Measurements from ENCODE around the gene SPAG6.

Gene SPAG6

DNA sequence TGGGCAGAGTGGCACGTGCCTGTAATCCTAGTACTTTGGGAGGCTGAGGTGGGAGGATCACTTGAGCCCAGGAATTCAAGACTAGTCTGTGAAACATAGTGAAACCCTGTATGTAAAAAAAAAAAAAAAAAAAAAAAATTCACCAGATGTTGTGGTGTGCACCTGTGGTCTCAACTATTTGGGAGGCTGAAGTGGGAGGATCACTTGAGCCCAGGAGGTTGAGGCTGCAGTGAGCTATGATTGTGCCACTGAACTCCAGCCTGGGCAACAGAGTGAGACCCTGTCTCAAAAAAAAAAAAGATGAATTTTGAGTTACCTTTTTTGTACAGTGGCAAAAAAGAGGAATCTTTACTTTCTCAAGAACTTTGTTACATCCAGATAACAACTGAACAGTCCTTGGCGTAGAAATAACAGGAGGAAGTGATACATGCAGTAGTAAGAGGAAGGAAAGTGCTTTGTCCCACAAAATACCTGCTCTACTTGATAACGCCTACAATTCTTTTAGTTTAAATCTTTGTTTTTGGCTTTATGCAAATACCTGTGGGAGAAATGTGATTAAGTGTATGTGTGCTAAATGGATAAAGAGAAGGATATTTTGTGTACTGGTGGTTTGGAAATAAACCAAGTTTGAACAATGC, 29.3 kb downstream of the SPAG6 start:
- Histone ChIP-seq H3K4me3 (ENCODE audit: low read depth, low read length) (no peak overlapping the region), H3K4me1 (ENCODE audit: control insufficient read depth, insufficient read depth, low read length) (no peaks in the 10 kb centered on the region), H3K9me3 (ENCODE audit: control insufficient read depth, insufficient read depth, low read depth, low read length) (no peaks in the 10 kb centered on the region), H3K27ac (ENCODE audit: extremely low read depth, low read depth, low read length) (no peak overlapping the region), H3K36me3 (ENCODE audit: control insufficient read depth in 2 of 2, insufficient read depth in 1 of 2, low read length in 2 of 2) (no peaks in the 10 kb centered on the region)
- POLR2A ChIA-PET = interaction anchor here (0.6 to 0.7 kb wide), 2 partner anchors 644 to 805 kb away, joined by 4 read pairs; no protein-coding TSS in a partner anchor
- CTCF ChIA-PET = no interaction called here
- TF ChIP-seq ZNF121 (tag by site-specific recombination; IDR thresholded peaks at IDR 0.05) (peak; percentile 47; the same call in 1 of the 2 replicates), ZNF670 (tag by site-specific recombination; IDR thresholded peaks at IDR 0.05; ENCODE audit: low read depth) (no peak), GLIS1 (tag by site-specific recombination; IDR thresholded peaks at IDR 0.05) (no peak), ZNF132 (tag by site-specific recombination; IDR thresholded peaks at IDR 0.05; ENCODE audit: borderline replicate concordance) (no peak), FEZF1 (tag by site-specific recombination; IDR thresholded peaks at IDR 0.05) (no peak)
- TF ChIP-seq, protein P1, sequence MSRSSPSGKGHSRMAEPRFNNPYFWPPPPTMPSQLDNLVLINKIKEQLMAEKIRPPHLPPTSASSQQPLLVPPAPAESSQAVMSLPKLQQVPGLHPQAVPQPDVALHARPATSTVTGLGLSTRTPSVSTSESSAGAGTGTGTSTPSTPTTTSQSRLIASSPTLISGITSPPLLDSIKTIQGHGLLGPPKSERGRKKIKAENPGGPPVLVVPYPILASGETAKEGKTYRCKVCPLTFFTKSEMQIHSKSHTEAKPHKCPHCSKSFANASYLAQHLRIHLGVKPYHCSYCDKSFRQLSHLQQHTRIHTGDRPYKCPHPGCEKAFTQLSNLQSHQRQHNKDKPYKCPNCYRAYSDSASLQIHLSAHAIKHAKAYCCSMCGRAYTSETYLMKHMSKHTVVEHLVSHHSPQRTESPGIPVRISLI (tag by site-specific recombination; IDR thresholded peaks at IDR 0.05) = peak; percentile 68; the same call in 1 of the 2 replicates

DNA sequence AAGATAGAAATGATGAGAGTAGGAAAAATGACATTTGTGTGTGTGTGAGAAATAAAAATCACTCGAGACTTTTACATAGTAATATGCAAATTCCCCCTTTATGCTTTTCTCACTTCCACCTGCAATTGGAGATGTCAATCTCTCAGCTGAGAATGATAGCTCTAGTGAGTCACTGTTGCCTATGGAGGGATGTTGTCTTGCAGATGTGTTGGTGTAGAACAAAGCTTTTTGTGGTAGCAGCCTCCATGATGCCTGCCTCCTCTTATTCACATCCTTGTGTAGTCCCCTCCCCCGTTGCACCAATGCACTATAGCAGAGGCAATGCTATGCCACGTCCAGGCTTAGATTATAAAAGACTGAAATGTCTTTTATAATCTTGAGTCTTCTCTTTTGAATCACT, 33.8 kb downstream of the SPAG6 start:
- POLR2A ChIA-PET = no interaction called here
- peaks cover 11% of the 10 kb centered on the region; the same call in 1 of the 2 replicates for H3K4me1 ChIP-seq (ENCODE audit: control insufficient read depth, insufficient read depth, low read length)
- no peaks in the 10 kb centered on the region for H3K36me3 ChIP-seq (ENCODE audit: control insufficient read depth in 2 of 2, insufficient read depth in 1 of 2, low read length in 2 of 2)
- no peaks in the 10 kb centered on the region for H3K9me3 ChIP-seq (ENCODE audit: control insufficient read depth, insufficient read depth, low read depth, low read length)
- H3K27ac ChIP-seq (ENCODE audit: extremely low read depth, low read depth, low read length) = no peak overlapping the region
- CTCF ChIA-PET = no interaction called here
- H3K4me3 ChIP-seq (ENCODE audit: low read depth, low read length) = no peak overlapping the region
- TF ChIP-seq KLF9 (tag by site-specific recombination; IDR thresholded peaks at IDR 0.05; ENCODE audit: low read depth) = no peak
- no peak for TF ChIP-seq ZNF623 (tag by site-specific recombination; IDR thresholded peaks at IDR 0.05)
- TF ChIP-seq, protein P2, sequence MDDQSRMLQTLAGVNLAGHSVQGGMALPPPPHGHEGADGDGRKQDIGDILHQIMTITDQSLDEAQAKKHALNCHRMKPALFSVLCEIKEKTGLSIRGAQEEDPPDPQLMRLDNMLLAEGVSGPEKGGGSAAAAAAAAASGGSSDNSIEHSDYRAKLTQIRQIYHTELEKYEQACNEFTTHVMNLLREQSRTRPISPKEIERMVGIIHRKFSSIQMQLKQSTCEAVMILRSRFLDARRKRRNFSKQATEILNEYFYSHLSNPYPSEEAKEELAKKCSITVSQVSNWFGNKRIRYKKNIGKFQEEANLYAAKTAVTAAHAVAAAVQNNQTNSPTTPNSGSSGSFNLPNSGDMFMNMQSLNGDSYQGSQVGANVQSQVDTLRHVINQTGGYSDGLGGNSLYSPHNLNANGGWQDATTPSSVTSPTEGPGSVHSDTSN (CRISPR knock-in tag; IDR thresholded peaks at IDR 0.05) = no peak
- no peak for TF ChIP-seq ZNF677 (tag by site-specific recombination; IDR thresholded peaks at IDR 0.05)
- TF ChIP-seq, protein P3, sequence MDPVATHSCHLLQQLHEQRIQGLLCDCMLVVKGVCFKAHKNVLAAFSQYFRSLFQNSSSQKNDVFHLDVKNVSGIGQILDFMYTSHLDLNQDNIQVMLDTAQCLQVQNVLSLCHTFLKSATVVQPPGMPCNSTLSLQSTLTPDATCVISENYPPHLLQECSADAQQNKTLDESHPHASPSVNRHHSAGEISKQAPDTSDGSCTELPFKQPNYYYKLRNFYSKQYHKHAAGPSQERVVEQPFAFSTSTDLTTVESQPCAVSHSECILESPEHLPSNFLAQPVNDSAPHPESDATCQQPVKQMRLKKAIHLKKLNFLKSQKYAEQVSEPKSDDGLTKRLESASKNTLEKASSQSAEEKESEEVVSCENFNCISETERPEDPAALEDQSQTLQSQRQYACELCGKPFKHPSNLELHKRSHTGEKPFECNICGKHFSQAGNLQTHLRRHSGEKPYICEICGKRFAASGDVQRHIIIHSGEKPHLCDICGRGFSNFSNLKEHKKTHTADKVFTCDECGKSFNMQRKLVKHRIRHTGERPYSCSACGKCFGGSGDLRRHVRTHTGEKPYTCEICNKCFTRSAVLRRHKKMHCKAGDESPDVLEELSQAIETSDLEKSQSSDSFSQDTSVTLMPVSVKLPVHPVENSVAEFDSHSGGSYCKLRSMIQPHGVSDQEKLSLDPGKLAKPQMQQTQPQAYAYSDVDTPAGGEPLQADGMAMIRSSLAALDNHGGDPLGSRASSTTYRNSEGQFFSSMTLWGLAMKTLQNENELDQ (tag by site-specific recombination; IDR thresholded peaks at IDR 0.05; ENCODE audit: low read depth) = no peak
- no peak for TF ChIP-seq ZNF114 (tag by site-specific recombination; IDR thresholded peaks at IDR 0.05)
- TF ChIP-seq ZNF776 (tag by site-specific recombination; IDR thresholded peaks at IDR 0.05; ENCODE audit: borderline replicate concordance) = no peak

DNA sequence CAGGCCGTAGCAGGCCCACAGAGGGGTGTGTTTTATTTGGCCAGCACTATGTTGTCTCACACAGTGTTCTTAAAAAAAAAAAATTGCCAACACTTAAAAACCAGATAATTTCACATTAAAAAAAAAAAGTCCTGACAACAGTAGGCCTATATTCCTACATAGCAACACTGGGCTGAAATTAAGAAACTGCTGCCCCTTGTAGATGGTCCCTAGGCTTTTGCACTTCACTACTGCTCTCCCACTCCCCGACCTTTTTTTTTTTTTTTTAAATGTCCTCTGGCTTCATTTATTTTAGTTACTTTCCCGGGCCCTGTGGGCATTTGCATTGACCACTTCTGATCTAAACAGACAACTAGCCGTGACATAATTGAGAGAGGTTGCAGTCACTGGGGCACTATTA, 36.0 kb downstream of the SPAG6 start:
- no peak overlapping the region for H3K27ac ChIP-seq (ENCODE audit: extremely low read depth, low read depth, low read length)
- H3K9me3 ChIP-seq (ENCODE audit: control insufficient read depth, insufficient read depth, low read depth, low read length) = no peaks in the 10 kb centered on the region
- no peaks in the 10 kb centered on the region for H3K36me3 ChIP-seq (ENCODE audit: control insufficient read depth in 2 of 2, insufficient read depth in 1 of 2, low read length in 2 of 2)
- ChIA-PET CTCF (interaction anchor here (1.1 kb wide), 1 partner anchor 37 kb away, joined by 3 read pairs; no protein-coding TSS in a partner anchor), POLR2A (no interaction called here)
- H3K4me3 ChIP-seq (ENCODE audit: low read depth, low read length) = no peak overlapping the region
- peaks cover 11% of the 10 kb centered on the region; the same call in 1 of the 2 replicates for H3K4me1 ChIP-seq (ENCODE audit: control insufficient read depth, insufficient read depth, low read length)
- TF ChIP-seq ZBTB8A (tag by site-specific recombination; IDR thresholded peaks at IDR 0.05) (peak; percentile 39; the same call in 1 of the 2 replicates), ZBTB48 (tag by site-specific recombination; IDR thresholded peaks at IDR 0.05) (peak; percentile 83)
- TF ChIP-seq, protein P4, sequence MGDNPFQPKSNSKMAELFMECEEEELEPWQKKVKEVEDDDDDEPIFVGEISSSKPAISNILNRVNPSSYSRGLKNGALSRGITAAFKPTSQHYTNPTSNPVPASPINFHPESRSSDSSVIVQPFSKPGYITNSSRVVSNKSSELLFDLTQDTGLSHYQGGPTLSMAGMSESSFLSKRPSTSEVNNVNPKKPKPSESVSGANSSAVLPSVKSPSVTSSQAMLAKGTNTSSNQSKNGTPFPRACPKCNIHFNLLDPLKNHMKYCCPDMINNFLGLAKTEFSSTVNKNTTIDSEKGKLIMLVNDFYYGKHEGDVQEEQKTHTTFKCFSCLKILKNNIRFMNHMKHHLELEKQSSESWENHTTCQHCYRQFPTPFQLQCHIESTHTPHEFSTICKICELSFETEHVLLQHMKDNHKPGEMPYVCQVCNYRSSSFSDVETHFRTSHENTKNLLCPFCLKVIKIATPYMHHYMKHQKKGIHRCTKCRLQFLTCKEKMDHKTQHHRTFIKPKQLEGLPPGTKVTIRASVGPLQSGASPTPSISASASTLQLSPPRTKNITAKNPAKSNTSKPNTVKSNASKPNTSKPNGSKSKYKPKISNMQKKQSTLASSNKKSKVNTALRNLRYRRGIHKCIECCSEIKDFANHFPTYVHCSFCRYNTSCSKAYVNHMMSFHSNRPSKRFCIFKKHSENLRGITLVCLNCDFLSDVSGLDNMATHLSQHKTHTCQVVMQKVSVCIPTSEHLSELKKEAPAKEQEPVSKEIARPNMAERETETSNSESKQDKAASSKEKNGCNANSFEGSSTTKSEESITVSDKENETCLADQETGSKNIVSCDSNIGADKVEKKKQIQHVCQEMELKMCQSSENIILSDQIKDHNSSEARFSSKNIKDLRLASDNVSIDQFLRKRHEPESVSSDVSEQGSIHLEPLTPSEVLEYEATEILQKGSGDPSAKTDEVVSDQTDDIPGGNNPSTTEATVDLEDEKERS (tag by site-specific recombination; IDR thresholded peaks at IDR 0.05) = no peak
- TF ChIP-seq, protein P5, sequence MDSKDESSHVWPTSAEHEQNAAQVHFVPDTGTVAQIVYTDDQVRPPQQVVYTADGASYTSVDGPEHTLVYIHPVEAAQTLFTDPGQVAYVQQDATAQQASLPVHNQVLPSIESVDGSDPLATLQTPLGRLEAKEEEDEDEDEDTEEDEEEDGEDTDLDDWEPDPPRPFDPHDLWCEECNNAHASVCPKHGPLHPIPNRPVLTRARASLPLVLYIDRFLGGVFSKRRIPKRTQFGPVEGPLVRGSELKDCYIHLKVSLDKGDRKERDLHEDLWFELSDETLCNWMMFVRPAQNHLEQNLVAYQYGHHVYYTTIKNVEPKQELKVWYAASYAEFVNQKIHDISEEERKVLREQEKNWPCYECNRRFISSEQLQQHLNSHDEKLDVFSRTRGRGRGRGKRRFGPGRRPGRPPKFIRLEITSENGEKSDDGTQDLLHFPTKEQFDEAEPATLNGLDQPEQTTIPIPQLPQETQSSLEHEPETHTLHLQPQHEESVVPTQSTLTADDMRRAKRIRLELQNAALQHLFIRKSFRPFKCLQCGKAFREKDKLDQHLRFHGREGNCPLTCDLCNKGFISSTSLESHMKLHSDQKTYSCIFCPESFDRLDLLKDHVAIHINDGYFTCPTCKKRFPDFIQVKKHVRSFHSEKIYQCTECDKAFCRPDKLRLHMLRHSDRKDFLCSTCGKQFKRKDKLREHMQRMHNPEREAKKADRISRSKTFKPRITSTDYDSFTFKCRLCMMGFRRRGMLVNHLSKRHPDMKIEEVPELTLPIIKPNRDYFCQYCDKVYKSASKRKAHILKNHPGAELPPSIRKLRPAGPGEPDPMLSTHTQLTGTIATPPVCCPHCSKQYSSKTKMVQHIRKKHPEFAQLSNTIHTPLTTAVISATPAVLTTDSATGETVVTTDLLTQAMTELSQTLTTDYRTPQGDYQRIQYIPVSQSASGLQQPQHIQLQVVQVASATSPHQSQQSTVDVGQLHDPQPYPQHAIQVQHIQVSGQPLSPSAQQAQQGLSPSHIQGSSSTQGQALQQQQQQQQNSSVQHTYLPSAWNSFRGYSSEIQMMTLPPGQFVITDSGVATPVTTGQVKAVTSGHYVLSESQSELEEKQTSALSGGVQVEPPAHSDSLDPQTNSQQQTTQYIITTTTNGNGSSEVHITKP (tag by site-specific recombination; IDR thresholded peaks at IDR 0.05) = peak; percentile 73; the same call in 1 of the 2 replicates
- TF ChIP-seq, protein P6, sequence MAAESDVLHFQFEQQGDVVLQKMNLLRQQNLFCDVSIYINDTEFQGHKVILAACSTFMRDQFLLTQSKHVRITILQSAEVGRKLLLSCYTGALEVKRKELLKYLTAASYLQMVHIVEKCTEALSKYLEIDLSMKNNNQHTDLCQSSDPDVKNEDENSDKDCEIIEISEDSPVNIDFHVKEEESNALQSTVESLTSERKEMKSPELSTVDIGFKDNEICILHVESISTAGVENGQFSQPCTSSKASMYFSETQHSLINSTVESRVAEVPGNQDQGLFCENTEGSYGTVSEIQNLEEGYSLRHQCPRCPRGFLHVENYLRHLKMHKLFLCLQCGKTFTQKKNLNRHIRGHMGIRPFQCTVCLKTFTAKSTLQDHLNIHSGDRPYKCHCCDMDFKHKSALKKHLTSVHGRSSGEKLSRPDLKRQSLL (tag by site-specific recombination; IDR thresholded peaks at IDR 0.05) = no peak

Data from HEK293 (cell line).